T-cell (primary cell): ENCODE data around the gene LPCAT2. TPM values are rescaled to one million over a fixed set of nuclear protein-coding genes. Genes with fewer than 3 reads are reported as not detected.

Experiments
- ATAC-seq, 4 experiments: fragments of 200-7000 bp in 3 of 4; fragments of 150-1000 bp in 1 of 4; cut with Tn5 transposase; replicated peaks in 1 of 4; 1 replicate in 3 of 4; 2 replicates in 1 of 4; pipeline ENCODE4 v1.10.0; 2021; ENCODE audit warnings: moderate library complexity in 3 of 4, mild to moderate bottlenecking in 2 of 4, moderate number of reproducible peaks in 1 of 4
- CTCF ChIA-PET, 2 donors: fragments of 300-600 bp; sonication (Branson Sonifier 250); formaldehyde crosslinking; loops; one replicate each; lab custom pipeline; 2022; ENCODE audit warnings: antibody characterized with exemption in 2 of 2; lab: Charles Lee
- POLR2A ChIA-PET, 2 donors: fragments of 300-600 bp; sonication (Branson Sonifier 250); formaldehyde crosslinking; loops; one replicate each; lab custom pipeline; 2022; ENCODE audit warnings: antibody characterized with exemption in 2 of 2; lab: Charles Lee
- DNase-seq, 35 experiments: peaks; one replicate each; pipeline versions ENCODE4 v3.0.0 to v3.0.0-alpha.2; 2013 to 2023
- H3K27ac ChIP-seq: one replicate; pipeline ENCODE4 v1.5.1; 2013; ENCODE audit warnings: low read length
- H3K27me3 ChIP-seq, 2 experiments: replicated peaks in 1 of 2; 1 replicate in 1 of 2; 2 replicates in 1 of 2; pipeline versions ENCODE4 v1.6.1 to v1.7.0; 2013; ENCODE audit warnings: low read length in 1 of 2, mixed read lengths in 1 of 2; ENCODE audit not compliant: control insufficient read depth in 2 of 2, insufficient read depth in 2 of 2; ENCODE audit errors: extremely low read depth in 1 of 2
- H3K36me3 ChIP-seq, 2 donors: 1 replicate in 1 of 2; 2 replicates in 1 of 2; pipeline versions ENCODE4 v1.6.1 to v1.7.0; 2013; ENCODE audit warnings: low read length in 1 of 2; ENCODE audit not compliant: control insufficient read depth in 2 of 2, insufficient read depth in 1 of 2; ENCODE audit errors: extremely low read depth in 1 of 2
- H3K4me1 ChIP-seq, 2 experiments: 1 replicate in 1 of 2; 2 replicates in 1 of 2; pipeline versions ENCODE4 v1.6.1 to v1.7.0; 2013; ENCODE audit warnings: low read length in 2 of 2, mixed read lengths in 1 of 2; ENCODE audit not compliant: insufficient read depth in 2 of 2, control insufficient read depth in 1 of 2; ENCODE audit errors: extremely low read depth in 1 of 2
- H3K4me3 ChIP-seq, 2 donors: 1 replicate in 1 of 2; 2 replicates in 1 of 2; pipeline versions ENCODE4 v1.5.1 to v1.7.0; 2013; ENCODE audit warnings: mild to moderate bottlenecking in 2 of 2, low read length in 1 of 2, moderate library complexity in 1 of 2; ENCODE audit not compliant: control insufficient read depth in 1 of 2; ENCODE audit errors: extremely low read depth in 1 of 2
- H3K9me3 ChIP-seq: 2 replicates; pipeline ENCODE4 v1.7.0; 2013
- H3K27ac Mint-ChIP-seq, 2 donors: one replicate each; pipeline ENCODE4 v1.8.0; 2020 to 2021; ENCODE audit warnings: mild to moderate bottlenecking in 2 of 2, mixed read lengths in 2 of 2
- H3K27me3 Mint-ChIP-seq, 2 donors: one replicate each; pipeline ENCODE4 v1.8.0; 2021 to 2022; ENCODE audit warnings: mixed read lengths in 2 of 2
- H3K36me3 Mint-ChIP-seq: one replicate; pipeline ENCODE4 v1.8.0; 2021; ENCODE audit warnings: mixed read lengths
- H3K4me1 Mint-ChIP-seq, 3 donors: one replicate each; pipeline ENCODE4 v1.8.0; 2020 to 2022; ENCODE audit warnings: mixed read lengths in 3 of 3, mild to moderate bottlenecking in 1 of 3
- H3K4me3 Mint-ChIP-seq, 3 donors: one replicate each; pipeline ENCODE4 v1.8.0; 2020 to 2022; ENCODE audit warnings: mild to moderate bottlenecking in 3 of 3, mixed read lengths in 3 of 3, moderate library complexity in 3 of 3
- H3K9me3 Mint-ChIP-seq, 3 donors: one replicate each; pipeline ENCODE4 v1.8.0; 2020 to 2022; ENCODE audit warnings: mixed read lengths in 3 of 3
- WGBS: methylation state at CpG from one replicate; pipeline ENCODE4 v1.1.5; 2013; ENCODE audit warnings: missing lambda C conversion rate; ENCODE audit not compliant: insufficient coverage; 5-methylcytosine and 5-hydroxymethylcytosine counted together
- total RNA-seq, 35 experiments: library from RNA in 6 of 35; stranded (reverse) in 6 of 35; fragments of 120-200 nt in 1 of 35; gene quantifications; one replicate each; pipeline versions ENCODE4 v1.2.1 to v1.2.4 and lab custom pipeline; 2013 to 2026

LPCAT2 gene
- total RNA-seq, 5 donors from 2014 or later (not counting 1 experiment from before 2014, with no cell fraction given): 0.25 to 1.1 (median 0.79) TPM

DNA sequence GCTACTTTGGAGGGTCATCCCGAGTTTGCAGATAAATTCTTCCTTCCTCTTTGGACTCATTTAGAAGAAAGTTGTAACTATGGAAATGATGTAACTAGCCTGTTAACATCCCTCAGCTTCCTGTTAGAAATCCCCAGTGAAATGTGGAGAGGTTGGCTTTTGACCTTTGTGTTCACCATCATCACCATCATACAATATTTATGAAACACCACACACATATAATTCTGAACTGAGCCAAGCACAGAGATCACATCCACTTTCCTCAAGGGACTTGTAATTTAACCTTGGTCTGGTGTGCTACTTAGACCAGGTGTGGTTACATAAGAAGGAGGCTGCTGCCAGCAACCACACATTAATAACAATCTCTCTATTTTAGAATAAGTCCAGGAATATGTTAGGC is 60.2 kb downstream of the LPCAT2 start:
- H3K36me3 ChIP-seq: no peaks in the 10 kb centered on the region
- Mint-ChIP-seq H3K27me3 (peaks cover 2 to 5% of the 10 kb centered on the region in 2 donors), H3K36me3 (no peaks in the 10 kb centered on the region), H3K4me1 (no peaks in the 10 kb centered on the region), H3K9me3 (no peaks in the 10 kb centered on the region), H3K27ac (no peak overlapping the region), H3K4me3 (no peak overlapping the region)
- WGBS: no CpG with 5 or more reads among the region's 1 CpG
- no peaks in the 10 kb centered on the region for H3K9me3 ChIP-seq
- H3K4me3 ChIP-seq: no peak overlapping the region
- H3K27ac ChIP-seq: no peak overlapping the region
- ChIA-PET POLR2A (no interaction called here), CTCF (no interaction called here)
- DNase-seq: no peak
- H3K27me3 ChIP-seq: peaks cover 0 to 5% of the 10 kb centered on the region in 2 experiments
- no peak for ATAC-seq
- H3K4me1 ChIP-seq: no peaks in the 10 kb centered on the region

DNA sequence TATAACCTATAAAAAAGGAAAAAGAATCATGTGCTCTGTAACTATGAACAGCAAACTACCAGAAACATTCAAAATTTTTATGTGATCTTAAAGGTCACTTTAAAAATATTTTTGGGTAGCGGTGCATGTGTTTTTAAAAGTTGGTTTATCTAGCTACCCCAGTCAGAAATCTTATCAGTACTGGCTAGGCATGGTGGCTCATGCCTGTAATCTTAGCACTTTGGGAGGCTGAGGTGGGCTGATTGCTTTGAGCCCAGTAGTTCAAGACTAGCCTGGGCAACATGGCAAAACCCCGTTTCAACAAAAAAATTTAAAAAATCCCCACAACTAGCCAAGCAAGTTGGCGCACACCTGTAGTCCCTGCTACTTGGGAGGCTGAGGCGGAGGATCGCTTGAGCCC is 61.3 kb downstream of the LPCAT2 start:
- DNase-seq (no peak), ATAC-seq (no peak)
- Histone ChIP-seq H3K4me1 (no peaks in the 10 kb centered on the region), H3K36me3 (no peaks in the 10 kb centered on the region), H3K27ac (no peak overlapping the region), H3K27me3 (peaks cover 0 to 5% of the 10 kb centered on the region in 2 experiments), H3K9me3 (no peaks in the 10 kb centered on the region), H3K4me3 (no peak overlapping the region)
- WGBS: no CpG with 5 or more reads among the region's 5 CpGs
- Mint-ChIP-seq H3K4me3 (no peak overlapping the region), H3K9me3 (no peaks in the 10 kb centered on the region), H3K27me3 (peaks cover 2 to 5% of the 10 kb centered on the region in 2 donors), H3K27ac (no peak overlapping the region), H3K4me1 (no peaks in the 10 kb centered on the region), H3K36me3 (no peaks in the 10 kb centered on the region)
- POLR2A ChIA-PET: no interaction called here
- CTCF ChIA-PET: no interaction called here

DNA sequence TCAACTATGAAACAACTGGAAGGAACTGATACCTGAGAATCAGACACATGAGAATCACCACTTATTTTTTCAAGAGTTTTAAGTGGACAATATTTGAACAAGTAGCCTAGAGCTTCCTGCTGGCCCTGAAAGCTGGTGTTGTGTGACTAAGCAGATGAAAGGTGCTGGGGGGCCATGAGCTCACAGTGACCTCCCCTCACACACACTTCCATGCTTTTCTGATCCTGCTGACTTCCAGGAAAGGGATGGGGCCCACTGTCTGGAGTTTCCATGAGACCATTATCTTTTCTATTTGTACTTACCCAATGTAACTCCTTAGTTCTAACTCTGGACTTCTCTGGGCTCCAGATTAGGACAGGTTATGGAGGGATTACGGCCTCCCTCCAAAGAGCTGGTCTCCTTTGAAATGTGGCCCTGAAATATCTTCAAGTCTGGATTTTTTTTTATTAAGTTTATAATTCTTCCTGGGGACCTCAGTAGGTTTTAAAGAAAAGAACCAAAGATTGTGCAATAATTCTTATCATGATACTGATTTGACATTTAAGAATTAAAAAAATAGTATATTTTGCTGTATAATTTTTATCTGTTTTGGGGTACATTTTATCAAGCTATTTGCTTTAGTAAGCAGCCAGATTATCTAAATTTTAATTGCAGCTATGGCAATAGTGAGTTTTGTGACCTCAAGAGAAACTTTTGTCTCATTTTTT is 62.5 kb downstream of the LPCAT2 start:
- POLR2A ChIA-PET: no interaction called here
- no peak overlapping the region for H3K4me3 ChIP-seq
- H3K27me3 Mint-ChIP-seq: peaks cover 2 to 5% of the 10 kb centered on the region in 2 donors
- H3K36me3 ChIP-seq: no peaks in the 10 kb centered on the region
- WGBS: no CpG with 5 or more reads among the region's 1 CpG
- no peaks in the 10 kb centered on the region for H3K4me1 Mint-ChIP-seq
- no peak overlapping the region for H3K27ac Mint-ChIP-seq
- no peak overlapping the region for H3K27ac ChIP-seq
- H3K4me1 ChIP-seq: no peaks in the 10 kb centered on the region
- DNase-seq: no peak
- H3K27me3 ChIP-seq: peaks cover 0 to 5% of the 10 kb centered on the region in 2 experiments
- H3K36me3 Mint-ChIP-seq: no peaks in the 10 kb centered on the region
- no peak overlapping the region for H3K4me3 Mint-ChIP-seq
- no peak for ATAC-seq
- no peaks in the 10 kb centered on the region for H3K9me3 Mint-ChIP-seq
- CTCF ChIA-PET: no interaction called here
- no peaks in the 10 kb centered on the region for H3K9me3 ChIP-seq

DNA sequence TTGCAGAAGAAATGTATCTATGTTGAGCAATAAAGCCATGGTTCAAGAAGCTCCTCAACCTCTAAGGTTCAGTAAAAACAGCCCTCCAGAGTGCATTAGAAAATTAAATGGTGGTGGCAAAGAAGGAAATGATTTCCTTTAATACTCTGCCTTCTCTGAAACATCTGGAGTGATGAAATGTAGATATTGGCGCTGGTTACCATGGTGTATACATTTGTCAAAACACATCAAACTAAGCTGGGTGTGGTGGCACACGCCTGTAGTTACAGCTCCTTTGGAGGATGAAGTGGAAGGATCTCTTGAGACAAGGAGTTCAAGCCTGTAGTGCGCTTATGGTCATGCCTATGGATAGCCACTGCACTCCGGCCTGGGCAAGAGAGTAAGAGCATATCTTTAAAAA is 63.6 kb downstream of the LPCAT2 start:
- H3K36me3 ChIP-seq: no peaks in the 10 kb centered on the region
- ChIA-PET POLR2A (no interaction called here), CTCF (interaction anchor here in 1 of 2 donors (0.5 kb wide), 1 partner anchor 34 kb away, joined by 3 read pairs; no protein-coding TSS in a partner anchor)
- Mint-ChIP-seq H3K36me3 (no peaks in the 10 kb centered on the region), H3K4me3 (no peak overlapping the region), H3K27ac (no peak overlapping the region), H3K27me3 (peaks cover 0 to 5% of the 10 kb centered on the region in 2 donors), H3K9me3 (no peaks in the 10 kb centered on the region), H3K4me1 (no peaks in the 10 kb centered on the region)
- H3K27me3 ChIP-seq: peaks cover 0 to 3% of the 10 kb centered on the region in 2 experiments
- no peaks in the 10 kb centered on the region for H3K9me3 ChIP-seq
- H3K27ac ChIP-seq: no peak overlapping the region
- ATAC-seq (no peak), DNase-seq (no peak)
- no peaks in the 10 kb centered on the region for H3K4me1 ChIP-seq
- no peak overlapping the region for H3K4me3 ChIP-seq
- WGBS: no CpG with 5 or more reads among the region's 4 CpGs

DNA sequence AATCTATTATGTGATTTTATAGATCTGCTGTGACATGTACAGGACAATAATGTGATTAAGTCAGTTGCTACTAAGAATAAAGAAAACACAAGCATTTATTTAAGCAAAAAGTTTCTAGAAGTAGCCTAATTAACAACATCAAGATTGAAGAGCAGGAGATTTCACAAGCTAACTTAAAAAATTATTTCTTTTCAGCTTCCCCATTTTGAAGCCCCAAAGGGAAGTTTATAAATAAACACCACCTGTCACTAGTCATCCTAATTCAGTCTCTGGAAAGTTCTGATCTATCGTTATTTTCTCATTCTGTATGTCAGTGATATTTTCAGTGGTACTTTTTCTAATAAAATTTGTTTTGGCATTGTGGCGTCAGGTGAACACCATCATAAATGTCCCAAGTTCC is 65.9 kb downstream of the LPCAT2 start:
- no peaks in the 10 kb centered on the region for H3K9me3 Mint-ChIP-seq

DNA sequence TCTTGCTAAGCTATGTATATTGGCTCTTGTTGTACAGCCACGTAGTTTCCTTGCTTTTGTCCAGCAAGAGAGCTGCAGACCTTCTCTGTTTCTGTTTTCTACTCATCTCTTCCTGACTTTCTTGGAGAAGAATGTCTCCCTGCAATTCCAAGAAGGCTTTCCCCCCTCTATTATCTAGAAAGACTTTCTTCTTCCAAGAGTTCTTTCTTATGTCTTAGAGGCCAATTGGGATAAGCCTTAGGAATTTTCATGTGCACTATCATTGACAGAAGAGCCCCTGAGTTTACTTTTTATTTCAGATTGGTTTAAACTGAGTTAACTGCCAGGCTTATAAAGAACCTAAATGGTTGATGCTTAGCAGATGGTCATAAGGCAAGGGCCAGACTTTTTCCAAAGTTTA is 66.6 kb downstream of the LPCAT2 start:
- ATAC-seq: no peak
- Mint-ChIP-seq H3K27ac (no peak overlapping the region), H3K4me1 (no peaks in the 10 kb centered on the region), H3K36me3 (no peaks in the 10 kb centered on the region), H3K4me3 (no peak overlapping the region), H3K27me3 (no peaks in the 10 kb centered on the region), H3K9me3 (no peaks in the 10 kb centered on the region)
- Histone ChIP-seq H3K9me3 (no peaks in the 10 kb centered on the region), H3K27ac (no peak overlapping the region), H3K27me3 (no peaks in the 10 kb centered on the region), H3K4me1 (no peaks in the 10 kb centered on the region), H3K4me3 (no peak overlapping the region), H3K36me3 (no peaks in the 10 kb centered on the region)
- no CpG with 5 or more reads among the region's 1 CpG for WGBS
- POLR2A ChIA-PET: interaction anchor here in 1 of 2 donors (0.6 kb wide), 2 partner anchors 48 to 50 kb away, joined by 4 to 8 read pairs; no protein-coding TSS in a partner anchor
- no peak for DNase-seq
- CTCF ChIA-PET: interaction anchor here in 1 of 2 donors (0.6 kb wide), 1 partner anchor 160 kb away, joined by 4 read pairs; no protein-coding TSS in a partner anchor

More for the DNA sequence above, 65.9 kb downstream of the LPCAT2 start:
- Mint-ChIP-seq H3K4me1 (no peaks in the 10 kb centered on the region), H3K36me3 (no peaks in the 10 kb centered on the region), H3K27ac (no peak overlapping the region), H3K27me3 (no peaks in the 10 kb centered on the region), H3K4me3 (no peak overlapping the region)
- no peak for ATAC-seq
- Histone ChIP-seq H3K27ac (no peak overlapping the region), H3K27me3 (peaks cover 0 to 3% of the 10 kb centered on the region in 2 experiments), H3K36me3 (no peaks in the 10 kb centered on the region), H3K4me3 (no peak overlapping the region), H3K4me1 (no peaks in the 10 kb centered on the region), H3K9me3 (no peaks in the 10 kb centered on the region)
- POLR2A ChIA-PET: no interaction called here
- no peak for DNase-seq
- WGBS: no CpG with 5 or more reads among the region's 2 CpGs
- CTCF ChIA-PET: no interaction called here
